GM23338 (cell line): ENCODE results near the gene PPP4R3C. TPM values are rescaled to one million over a fixed set of nuclear protein-coding genes. Genes with fewer than 3 reads are reported as not detected.

Experiments used
- ATAC-seq: fragments of 200-7000 bp; cut with Tn5 transposase; 3 replicates; pipeline ENCODE4 v1.9.1; 2020
- DNase-seq: peaks from one replicate; pipeline ENCODE4 v3.0.0-alpha.2; 2015; ENCODE audit warnings: low spot score
- H2AFZ ChIP-seq: fragments of 200-600 bp; sonication (generic); 2 replicates; pipeline ENCODE4 v1.8.0; 2016; ENCODE audit warnings: antibody characterized with exemption, mild to moderate bottlenecking, moderate library complexity
- H3F3A ChIP-seq: fragments of 200-600 bp; sonication (generic); replicated peaks from 2 replicates; pipeline ENCODE4 v1.8.0; 2017; ENCODE audit warnings: antibody characterized with exemption, mixed run types, low read depth
- H3K27ac ChIP-seq: fragments of 200-600 bp; sonication (generic); 2 replicates; pipeline ENCODE4 v1.6.1; 2016; ENCODE audit warnings: low read depth
- H3K27me3 ChIP-seq: fragments of 200-600 bp; sonication (generic); 2 replicates; pipeline ENCODE4 v1.8.0; 2016; ENCODE audit warnings: mild to moderate bottlenecking, mixed run types, moderate library complexity; ENCODE audit not compliant: insufficient read depth
- H3K36me3 ChIP-seq: fragments of 200-600 bp; sonication (generic); 2 replicates; pipeline ENCODE4 v1.8.0; 2016; ENCODE audit warnings: mild to moderate bottlenecking; ENCODE audit not compliant: insufficient read depth
- H3K4me1 ChIP-seq: fragments of 200-600 bp; sonication (generic); 2 replicates; pipeline ENCODE4 v1.8.0; 2016; ENCODE audit warnings: mild to moderate bottlenecking, moderate library complexity; ENCODE audit not compliant: insufficient read depth
- H3K4me2 ChIP-seq: fragments of 200-600 bp; sonication (generic); 2 replicates; pipeline ENCODE4 v1.7.1; 2017; ENCODE audit warnings: mixed run types
- H3K4me3 ChIP-seq: fragments of 200-600 bp; sonication (generic); 2 replicates; pipeline ENCODE4 v1.6.1; 2016; ENCODE audit warnings: mixed run types
- H3K79me2 ChIP-seq: fragments of 200-600 bp; sonication (generic); replicated peaks from 2 replicates; pipeline ENCODE4 v1.8.0; 2017; ENCODE audit warnings: mild to moderate bottlenecking; ENCODE audit not compliant: insufficient read depth
- H3K9me2 ChIP-seq: fragments of 200-600 bp; sonication (generic); 2 replicates; pipeline ENCODE4 v1.8.0; 2017; ENCODE audit not compliant: insufficient read depth
- H4K20me1 ChIP-seq: fragments of 200-600 bp; sonication (generic); replicated peaks from 2 replicates; pipeline ENCODE4 v1.8.0; 2017; ENCODE audit warnings: mild to moderate bottlenecking; ENCODE audit not compliant: insufficient read depth
- H3K27ac Mint-ChIP-seq: 2 replicates; pipeline ENCODE4 v1.8.0; 2020; ENCODE audit warnings: inconsistent platforms, mild to moderate bottlenecking, moderate library complexity, mixed read lengths
- H3K27me3 Mint-ChIP-seq: 3 replicates; pipeline ENCODE4 v1.8.0; 2022; ENCODE audit warnings: low read depth, mild to moderate bottlenecking, moderate library complexity, mixed read lengths, inconsistent platforms; ENCODE audit not compliant: insufficient read depth, poor library complexity
- H3K36me3 Mint-ChIP-seq: 3 replicates; pipeline ENCODE4 v1.8.0; 2021; ENCODE audit warnings: low read depth, mild to moderate bottlenecking, inconsistent platforms, moderate library complexity, mixed read lengths
- H3K4me1 Mint-ChIP-seq: 3 replicates; pipeline ENCODE4 v1.8.0; 2020; ENCODE audit warnings: mild to moderate bottlenecking, inconsistent platforms, mixed read lengths
- H3K4me3 Mint-ChIP-seq: 3 replicates; pipeline ENCODE4 v1.8.0; 2021; ENCODE audit warnings: moderate library complexity, mild to moderate bottlenecking, inconsistent platforms, mixed read lengths
- H3K9me3 Mint-ChIP-seq: 3 replicates; pipeline ENCODE4 v1.8.0; 2020; ENCODE audit warnings: moderate library complexity, mild to moderate bottlenecking, inconsistent platforms, mixed read lengths
- CREB1 ChIP-seq: fragments of 250-450 bp; sonication (Bioruptor Pico); IDR thresholded peaks from 2 replicates; pipeline ENCODE4 v1.5.0; 2020; ENCODE audit warnings: low read depth, mild to moderate bottlenecking, moderate library complexity
- CTCF ChIP-seq, 2 experiments: fragments of 200-600 bp in 1 of 2; sonication (generic) in 1 of 2; conservative IDR thresholded peaks; 2 replicates each; pipeline versions ENCODE4 v1.5.1 to v1.6.1; 2016 to 2017; ENCODE audit warnings: antibody characterized with exemption in 2 of 2, low read depth in 2 of 2, mild to moderate bottlenecking in 2 of 2, moderate library complexity in 1 of 2
- ETS1 ChIP-seq: IDR thresholded peaks from 2 replicates; pipeline ENCODE4 v1.6.1; 2016; ENCODE audit warnings: antibody characterized with exemption
- EZH2 ChIP-seq: fragments of 200-600 bp; sonication (generic); IDR thresholded peaks from one replicate; pipeline ENCODE4 v1.8.0; 2017; ENCODE audit warnings: antibody characterized with exemption, mild to moderate bottlenecking, low read depth; ENCODE audit not compliant: unreplicated experiment
- EZH2phosphoT487 ChIP-seq: fragments of 200-600 bp; sonication (generic); IDR thresholded peaks from one replicate; pipeline ENCODE4 v1.8.1; 2018; ENCODE audit warnings: antibody characterized with exemption; ENCODE audit not compliant: unreplicated experiment
- JUNB ChIP-seq: IDR thresholded peaks from one replicate; pipeline ENCODE4 v1.6.1; 2016; ENCODE audit warnings: antibody characterized with exemption; ENCODE audit not compliant: unreplicated experiment
- NANOG ChIP-seq: IDR thresholded peaks from 2 replicates; pipeline ENCODE4 v1.6.1; 2016; ENCODE audit warnings: antibody characterized with exemption, borderline replicate concordance
- POLR2AphosphoS5 ChIP-seq: IDR thresholded peaks from 2 replicates; pipeline ENCODE4 v1.6.1; 2016; ENCODE audit warnings: antibody characterized with exemption, low read depth
- REST ChIP-seq: IDR thresholded peaks from one replicate; pipeline ENCODE4 v1.6.1; 2018; ENCODE audit warnings: antibody characterized with exemption; ENCODE audit not compliant: unreplicated experiment
- STAT1 ChIP-seq: IDR thresholded peaks from one replicate; pipeline ENCODE4 v1.6.1; 2016; ENCODE audit warnings: antibody characterized with exemption; ENCODE audit not compliant: unreplicated experiment
- ZNF331 ChIP-seq: fragments of 250-450 bp; sonication (Bioruptor Pico); IDR thresholded peaks from 2 replicates; pipeline ENCODE4 v1.5.0; 2020; ENCODE audit warnings: low read depth, mild to moderate bottlenecking, moderate library complexity
- ZNF462 ChIP-seq: fragments of 250-450 bp; sonication (Bioruptor Pico); IDR thresholded peaks from 2 replicates; pipeline ENCODE4 v1.5.0; 2020; ENCODE audit warnings: mild to moderate bottlenecking, moderate library complexity
- polyA plus RNA-seq: library from polyadenylated mRNA; unstranded; fragments of >200 nt; fragmentation: Nextera tagmentation; extraction: Ambion mirVana; gene quantifications from 2 replicates; pipeline ENCODE4 v1.2.1, GENCODE V29; 2016
- total RNA-seq: library from RNA; depleted of rRNA; stranded (reverse); fragments of >200 nt; shearing (Covaris generic); gene quantifications from 2 replicates; pipeline ENCODE4 v1.2.3, GENCODE V29; 2014

PPP4R3C gene
- total and polyA plus RNA-seq, 2 experiments from 2014 or later = not detected

GRCh38 chrX:27466051-27466450 is 2.9 kb upstream of the PPP4R3C start (continued):
- TF ChIP-seq ZNF462 (CRISPR knock-in tag) (no peak), STAT1 (no peak), POLR2AphosphoS5 (no peak), JUNB (no peak), ETS1 (no peak), NANOG (no peak), EZH2 (no peak), CREB1 (CRISPR knock-in tag) (no peak)

- Mint-ChIP-seq H3K4me3 (no peak overlapping the region), H3K4me1 (no peaks in the 10 kb centered on the region), H3K27ac (no peak overlapping the region), H3K36me3 (no peaks in the 10 kb centered on the region), H3K9me3 (peaks cover 5% of the 10 kb centered on the region; the same call in 1 of the 3 replicates), H3K27me3 (no peaks in the 10 kb centered on the region)
- no peaks in the 10 kb centered on the region for H3K36me3 ChIP-seq
- no peak overlapping the region for H3K4me2 ChIP-seq
- no peaks in the 10 kb centered on the region for H3F3A ChIP-seq
- no peaks in the 10 kb centered on the region for H4K20me1 ChIP-seq
- H3K79me2 ChIP-seq = no peaks in the 10 kb centered on the region
- no peak for DNase-seq
- H2AFZ ChIP-seq = no peak overlapping the region
- H3K4me3 ChIP-seq = no peak overlapping the region
- H3K4me1 ChIP-seq = no peaks in the 10 kb centered on the region
- H3K27ac ChIP-seq = no peak overlapping the region
- H3K27me3 ChIP-seq = no peaks in the 10 kb centered on the region
- H3K9me2 ChIP-seq = no peaks in the 10 kb centered on the region
- ATAC-seq = no peak
- no peak for TF ChIP-seq STAT1
- no peak for TF ChIP-seq EZH2phosphoT487
- no peak for TF ChIP-seq CREB1 (CRISPR knock-in tag)
- no peak for TF ChIP-seq CTCF (conservative IDR thresholded peaks at IDR 0.05; ENCODE audit: low read depth in 2 of 2)
- TF ChIP-seq POLR2AphosphoS5 = no peak
- no peak for TF ChIP-seq JUNB
- TF ChIP-seq REST = no peak
- TF ChIP-seq ZNF331 (CRISPR knock-in tag) = no peak
Observed at GRCh38 chrX:27465036-27465435, 1.9 kb upstream of the PPP4R3C start.
